ENCODE measurements around the gene RFXAP.

Gene RFXAP

DNA sequence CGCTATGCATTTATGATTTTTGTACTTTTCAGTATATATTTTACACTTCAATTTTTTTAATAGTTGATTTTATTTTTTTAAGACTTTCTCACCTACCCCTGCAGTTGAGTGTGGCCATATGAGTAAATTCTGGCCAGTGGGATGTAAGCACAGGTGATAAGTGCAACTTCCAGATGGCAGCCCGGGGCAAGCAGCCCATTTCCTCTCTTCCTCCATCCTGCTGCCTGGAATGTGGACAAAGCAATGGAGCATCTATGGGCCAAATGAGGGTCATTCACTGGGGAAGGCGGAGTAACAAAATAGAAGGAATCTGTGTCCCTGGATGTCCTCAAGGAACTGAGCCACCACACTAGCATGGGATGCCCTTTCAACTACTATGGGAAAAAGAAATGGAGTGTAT, 12.3 kb downstream of the RFXAP start:
- TF ChIP-seq, protein P1, sequence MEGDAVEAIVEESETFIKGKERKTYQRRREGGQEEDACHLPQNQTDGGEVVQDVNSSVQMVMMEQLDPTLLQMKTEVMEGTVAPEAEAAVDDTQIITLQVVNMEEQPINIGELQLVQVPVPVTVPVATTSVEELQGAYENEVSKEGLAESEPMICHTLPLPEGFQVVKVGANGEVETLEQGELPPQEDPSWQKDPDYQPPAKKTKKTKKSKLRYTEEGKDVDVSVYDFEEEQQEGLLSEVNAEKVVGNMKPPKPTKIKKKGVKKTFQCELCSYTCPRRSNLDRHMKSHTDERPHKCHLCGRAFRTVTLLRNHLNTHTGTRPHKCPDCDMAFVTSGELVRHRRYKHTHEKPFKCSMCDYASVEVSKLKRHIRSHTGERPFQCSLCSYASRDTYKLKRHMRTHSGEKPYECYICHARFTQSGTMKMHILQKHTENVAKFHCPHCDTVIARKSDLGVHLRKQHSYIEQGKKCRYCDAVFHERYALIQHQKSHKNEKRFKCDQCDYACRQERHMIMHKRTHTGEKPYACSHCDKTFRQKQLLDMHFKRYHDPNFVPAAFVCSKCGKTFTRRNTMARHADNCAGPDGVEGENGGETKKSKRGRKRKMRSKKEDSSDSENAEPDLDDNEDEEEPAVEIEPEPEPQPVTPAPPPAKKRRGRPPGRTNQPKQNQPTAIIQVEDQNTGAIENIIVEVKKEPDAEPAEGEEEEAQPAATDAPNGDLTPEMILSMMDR (IDR thresholded peaks at IDR 0.05; ENCODE audit: borderline replicate concordance, insufficient read depth, low read depth, low read length): no peak
- no peak overlapping the region for H3K4me3 ChIP-seq (ENCODE audit: low read depth, low read length)

DNA sequence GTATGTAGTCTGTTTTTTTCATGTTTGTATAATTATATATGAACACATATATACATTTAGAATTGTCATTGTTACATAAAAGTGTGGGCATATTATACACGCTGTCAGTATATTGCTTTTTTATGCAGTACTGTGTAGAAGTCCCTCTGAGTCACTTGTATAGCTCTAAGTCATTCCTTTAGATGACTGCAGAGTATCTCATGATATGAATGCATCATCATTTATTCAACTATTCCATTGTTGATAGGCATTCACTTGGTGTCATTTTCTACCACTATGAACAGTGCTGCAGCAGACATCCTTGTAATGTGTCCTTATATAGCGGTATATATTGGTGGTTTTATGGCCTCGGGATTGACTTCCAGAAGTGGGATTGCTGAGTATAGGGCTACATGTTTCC, 15.3 kb downstream of the RFXAP start:
- H3K4me3 ChIP-seq (ENCODE audit: low read depth, low read length): no peak overlapping the region
- TF ChIP-seq, protein P1 (IDR thresholded peaks at IDR 0.05; ENCODE audit: borderline replicate concordance, insufficient read depth, low read depth, low read length): no peak

DNA sequence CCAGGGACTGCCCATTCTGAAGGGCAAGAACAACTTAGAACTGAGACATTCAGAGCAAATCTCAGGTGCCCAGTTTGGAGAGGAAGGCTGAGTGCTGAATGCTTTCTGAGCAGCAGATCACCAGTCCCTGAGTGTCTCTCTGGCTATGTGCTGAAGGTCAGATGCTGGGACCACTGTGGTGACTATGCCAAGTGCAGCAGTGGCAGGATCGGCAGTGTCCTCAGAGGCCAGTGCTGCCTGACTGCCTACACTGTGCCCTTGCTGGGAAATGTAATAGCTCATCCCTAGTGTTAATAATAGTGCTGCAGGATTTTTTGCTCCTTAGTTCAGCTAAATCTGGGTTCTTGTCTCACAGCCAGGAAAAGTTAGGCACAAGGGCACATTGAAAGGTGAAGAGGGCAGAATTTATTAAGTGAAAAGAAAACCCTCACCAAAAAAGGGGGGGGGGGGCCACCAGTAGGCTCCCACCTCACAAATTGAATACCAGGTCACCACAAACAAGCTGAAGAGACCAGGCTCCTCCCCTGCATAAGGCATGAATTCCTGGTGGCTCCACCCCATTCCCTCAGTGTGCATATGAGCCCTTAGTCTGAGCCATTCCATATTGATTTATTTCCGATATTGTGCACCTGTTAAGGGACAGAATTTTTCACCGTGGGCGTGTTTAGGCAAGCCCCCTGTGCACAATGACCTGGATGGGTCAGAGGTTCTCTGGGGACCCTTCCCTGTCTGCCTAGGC, 18.5 kb downstream of the RFXAP start:
- TF ChIP-seq, protein P1 (IDR thresholded peaks at IDR 0.05; ENCODE audit: borderline replicate concordance, insufficient read depth, low read depth, low read length): no peak
- no peak overlapping the region for H3K4me3 ChIP-seq (ENCODE audit: low read depth, low read length)

DNA sequence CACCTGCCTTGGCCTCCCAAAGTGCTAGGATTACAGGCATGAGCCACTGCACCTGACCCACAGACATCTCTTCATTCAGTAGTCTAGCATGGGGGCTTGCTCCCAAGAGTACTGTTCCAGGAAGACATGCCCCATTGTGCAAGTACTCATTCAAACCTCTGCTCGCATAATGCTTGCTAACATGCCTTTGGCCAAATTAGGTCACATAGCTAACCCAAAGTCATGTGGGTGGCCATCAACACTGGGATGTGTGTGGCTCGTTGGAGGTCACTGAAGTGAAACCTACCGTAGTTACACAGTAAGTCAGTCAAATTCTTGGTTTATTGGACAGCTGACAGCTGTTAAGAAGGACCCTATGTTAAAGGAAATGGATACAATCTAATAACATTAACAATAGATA, 20.3 kb downstream of the RFXAP start:
- H3K4me3 ChIP-seq (ENCODE audit: low read depth, low read length): no peak overlapping the region
- TF ChIP-seq, protein P1 (IDR thresholded peaks at IDR 0.05; ENCODE audit: borderline replicate concordance, insufficient read depth, low read depth, low read length): no peak

DNA sequence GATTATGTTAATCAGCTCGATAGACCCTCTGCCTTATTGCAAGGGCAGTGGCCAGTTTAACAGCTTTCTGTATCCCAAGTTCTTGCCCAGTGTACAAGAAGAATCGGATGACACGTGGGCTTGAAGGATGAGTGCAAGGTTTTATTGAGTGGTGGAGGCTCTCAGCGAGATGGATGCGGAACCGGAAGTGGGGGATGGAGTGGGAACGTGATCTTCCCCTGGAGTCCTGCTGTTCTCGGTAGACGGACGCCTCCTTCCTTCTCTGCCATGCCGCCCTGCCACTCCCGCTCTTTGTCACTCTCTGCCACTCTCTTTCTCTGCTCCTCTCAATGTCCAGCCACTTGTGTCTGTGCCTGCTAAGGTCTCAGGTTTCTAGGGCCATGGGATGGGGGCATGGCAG, 21.0 kb downstream of the RFXAP start:
- TF ChIP-seq, protein P1 (IDR thresholded peaks at IDR 0.05; ENCODE audit: borderline replicate concordance, insufficient read depth, low read depth, low read length): no peak
- no peak overlapping the region for H3K4me3 ChIP-seq (ENCODE audit: low read depth, low read length)

DNA sequence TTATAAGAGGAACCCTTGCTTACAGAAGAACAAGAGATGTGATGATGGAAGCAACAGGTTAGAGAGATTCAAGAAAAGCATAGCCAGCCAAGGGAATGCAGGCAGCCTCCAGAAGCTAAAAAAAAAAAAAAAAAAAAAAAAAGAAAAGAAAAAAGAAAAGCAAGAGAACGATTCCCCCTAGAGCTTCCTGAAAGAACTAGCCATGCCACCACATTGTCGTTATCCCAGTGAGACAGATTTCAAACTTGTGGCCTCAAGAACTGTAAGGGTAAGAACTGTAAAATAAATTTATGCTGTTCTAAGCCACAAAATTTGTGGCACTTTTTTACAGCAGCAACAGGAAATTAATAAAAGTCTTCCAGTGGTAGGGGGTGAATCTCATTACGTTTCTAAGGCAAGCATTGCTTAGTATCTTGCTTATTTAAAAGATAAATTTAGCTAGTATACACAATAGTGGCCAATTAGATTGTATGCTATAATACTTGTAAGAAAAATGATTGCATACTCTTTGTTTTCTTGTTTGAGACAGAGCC, 21.8 kb downstream of the RFXAP start:
- H3K4me3 ChIP-seq (ENCODE audit: low read depth, low read length): no peak overlapping the region
- TF ChIP-seq, protein P1 (IDR thresholded peaks at IDR 0.05; ENCODE audit: borderline replicate concordance, insufficient read depth, low read depth, low read length): no peak

DNA sequence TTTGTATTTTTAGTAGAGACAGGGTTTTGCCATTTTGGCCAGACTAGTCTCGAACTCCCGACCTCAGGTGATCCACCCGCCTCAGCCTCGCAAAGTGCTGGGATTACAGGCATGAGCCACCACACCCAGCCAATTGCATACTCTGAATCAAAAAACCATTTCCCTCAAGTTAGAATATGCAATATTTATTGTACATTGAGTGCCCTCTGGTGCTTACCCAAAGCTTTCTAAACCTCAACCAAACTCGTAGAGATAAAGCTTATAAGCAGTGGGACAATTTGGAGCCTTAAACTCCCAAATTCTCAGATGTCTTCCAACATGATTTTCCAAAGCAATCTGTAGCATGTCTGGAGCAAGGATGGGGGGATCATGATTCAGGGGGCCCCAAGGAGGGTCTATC, 22.4 kb downstream of the RFXAP start:
- no peak overlapping the region for H3K4me3 ChIP-seq (ENCODE audit: low read depth, low read length)
- TF ChIP-seq, protein P1 (IDR thresholded peaks at IDR 0.05; ENCODE audit: borderline replicate concordance, insufficient read depth, low read depth, low read length): no peak
